Stimulated activated naive B cell treated with anti-CD40 and anti-IgM and Interleukin-4, amounts not matched to agents 10 μg/mL and 1 μg/mL and 100 μg/mL, for 72 hours (primary cell): ENCODE measurements around the gene SYNJ2.

ENCODE experiments used
- ATAC-seq, 2 donors: fragments of 150-1000 bp; cut with Tn5 transposase; replicated peaks; 2 replicates each; pipeline ENCODE4 v1.10.0; 2021; ENCODE audit warnings: moderate library complexity in 1 of 2
- DNase-seq: peaks from one replicate; pipeline ENCODE4 v3.0.0; 2021
- H3K27ac Mint-ChIP-seq: one replicate; pipeline ENCODE4 v1.8.0; 2022; ENCODE audit warnings: mild to moderate bottlenecking, mixed read lengths
- H3K27me3 Mint-ChIP-seq, 2 donors: one replicate each; pipeline ENCODE4 v1.8.0; 2022; ENCODE audit warnings: mixed read lengths in 2 of 2
- H3K36me3 Mint-ChIP-seq, 2 donors: one replicate each; pipeline ENCODE4 v1.8.0; 2022; ENCODE audit warnings: mixed read lengths in 2 of 2, mild to moderate bottlenecking in 1 of 2
- H3K4me1 Mint-ChIP-seq, 2 donors: one replicate each; pipeline ENCODE4 v1.8.0; 2022; ENCODE audit warnings: mixed read lengths in 2 of 2, mild to moderate bottlenecking in 1 of 2
- H3K4me3 Mint-ChIP-seq, 2 donors: one replicate each; pipeline ENCODE4 v1.8.0; 2022; ENCODE audit warnings: mild to moderate bottlenecking in 2 of 2, mixed read lengths in 2 of 2, moderate library complexity in 1 of 2
- H3K9me3 Mint-ChIP-seq, 2 donors: one replicate each; pipeline ENCODE4 v1.8.0; 2022; ENCODE audit warnings: mixed read lengths in 2 of 2, mild to moderate bottlenecking in 1 of 2

Gene SYNJ2

DNA sequence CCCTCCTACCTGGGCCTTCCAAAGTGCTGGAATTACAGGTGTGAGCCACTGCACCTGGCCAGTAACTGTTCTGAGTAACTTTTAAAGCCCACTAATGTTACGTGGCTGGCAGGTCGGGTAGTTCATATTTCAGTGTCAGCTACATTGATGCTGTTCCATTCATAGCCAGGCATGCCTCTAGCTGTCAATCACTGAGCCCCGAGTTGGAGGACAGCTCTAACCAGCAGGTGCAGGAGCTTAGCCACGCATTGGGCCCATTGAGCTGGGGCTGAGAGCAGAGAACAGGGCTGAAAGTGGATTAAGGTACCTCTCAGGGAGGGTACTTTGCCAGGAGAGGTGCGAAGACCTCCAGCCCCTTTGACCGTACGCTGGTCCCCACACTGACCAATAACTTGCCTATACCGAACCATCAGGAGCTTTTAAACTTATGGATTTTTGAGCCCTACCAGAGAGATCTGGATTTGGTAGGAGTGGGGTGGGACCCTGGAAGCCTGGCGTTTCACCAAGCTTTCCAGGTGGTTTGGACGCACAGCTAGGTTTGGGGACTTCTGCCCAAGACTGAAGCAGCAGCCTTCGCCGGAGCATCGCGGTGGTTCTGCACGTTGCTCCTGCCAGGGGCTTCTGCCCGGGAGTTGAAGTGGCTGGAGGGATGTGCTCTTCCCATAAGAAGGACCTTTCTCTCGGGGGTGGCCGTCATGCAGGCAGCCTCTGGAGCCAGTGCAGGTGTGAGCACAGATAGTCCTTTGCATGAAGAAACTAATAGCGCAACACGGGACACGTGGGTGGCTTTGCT, 103.8 kb downstream of the SYNJ2 start:
- Mint-ChIP-seq H3K9me3 (no peaks in the 10 kb centered on the region), H3K36me3 (peaks cover 74 to 91% of the 10 kb centered on the region in 2 donors), H3K27me3 (no peaks in the 10 kb centered on the region), H3K4me3 (peak overlapping the region in 1 of 2 donors; percentile 6), H3K27ac (no peak overlapping the region), H3K4me1 (peaks cover 18 to 22% of the 10 kb centered on the region in 2 donors)
- no peak for ATAC-seq
- DNase-seq: no peak

DNA sequence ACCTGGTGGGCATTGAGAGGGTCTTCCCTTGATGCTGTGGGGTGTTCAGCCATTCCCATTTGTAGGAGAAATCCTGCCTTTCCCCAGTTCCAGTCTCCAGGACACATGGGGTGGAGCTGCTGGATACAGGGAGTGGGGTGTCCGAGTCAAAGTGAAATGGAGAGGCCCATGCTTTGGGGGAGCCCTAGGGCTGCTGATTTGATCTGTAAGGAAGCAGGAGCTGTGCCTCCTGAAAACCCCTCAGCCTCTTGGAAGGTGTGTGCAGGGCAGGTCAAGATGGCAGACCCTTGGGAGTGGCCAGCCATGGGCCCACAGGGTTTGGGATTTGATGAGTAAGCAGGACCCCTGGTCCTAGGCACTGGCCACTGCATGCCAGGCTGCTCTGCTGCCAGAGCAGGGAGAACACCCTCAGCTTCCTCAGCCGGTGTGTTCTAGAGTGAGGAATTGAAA, 104.4 kb downstream of the SYNJ2 start:
- peak; percentile 21 for DNase-seq
- Mint-ChIP-seq H3K4me3 (peak overlapping the region in 1 of 2 donors; percentile 10), H3K4me1 (peaks cover 18 to 22% of the 10 kb centered on the region in 2 donors), H3K27ac (no peak overlapping the region), H3K27me3 (no peaks in the 10 kb centered on the region), H3K9me3 (no peaks in the 10 kb centered on the region), H3K36me3 (peaks cover 70 to 86% of the 10 kb centered on the region in 2 donors)
- ATAC-seq: no peak

DNA sequence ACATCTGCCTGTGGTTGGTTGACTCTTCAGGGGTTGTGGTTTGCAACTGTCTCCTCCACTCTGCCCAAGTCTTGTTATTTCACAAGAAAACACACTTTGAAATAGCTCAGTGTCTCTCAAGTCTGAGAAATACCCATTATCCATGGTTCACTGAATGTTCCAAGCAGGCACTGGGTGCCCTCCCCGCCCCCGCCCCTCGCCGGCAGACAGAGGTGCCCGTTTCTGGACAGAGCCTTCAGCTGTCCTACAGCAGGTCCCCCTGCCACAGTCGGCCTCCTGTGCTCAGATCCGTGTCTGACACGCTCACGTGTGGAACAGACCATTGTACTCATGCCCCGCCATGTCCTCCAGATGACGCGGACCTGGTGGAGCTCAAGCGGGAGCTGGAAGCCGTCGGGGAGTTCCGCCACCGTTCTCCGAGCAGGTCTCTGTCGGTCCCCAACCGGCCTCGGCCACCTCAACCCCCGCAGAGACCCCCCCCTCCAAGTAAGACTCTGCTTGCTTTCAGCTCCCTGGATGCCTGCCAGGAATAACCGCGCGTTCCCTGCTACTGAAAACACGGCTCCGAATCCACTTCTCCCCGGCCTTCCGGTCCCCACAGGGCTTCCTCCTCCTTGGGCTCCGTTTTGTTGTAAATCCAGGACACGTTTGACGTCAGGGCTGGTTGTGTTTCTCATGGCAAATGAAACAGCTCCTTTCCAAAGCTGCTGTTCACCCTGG, 105.0 kb downstream of the SYNJ2 start:
- Mint-ChIP-seq H3K4me1 (peaks cover 18 to 22% of the 10 kb centered on the region in 2 donors), H3K36me3 (peaks cover 66 to 86% of the 10 kb centered on the region in 2 donors), H3K4me3 (peak overlapping the region in 1 of 2 donors; percentile 25), H3K27ac (peak overlapping the region; percentile 56), H3K9me3 (no peaks in the 10 kb centered on the region), H3K27me3 (no peaks in the 10 kb centered on the region)
- no peak for DNase-seq
- peak; percentile 98 to 99 for ATAC-seq

DNA sequence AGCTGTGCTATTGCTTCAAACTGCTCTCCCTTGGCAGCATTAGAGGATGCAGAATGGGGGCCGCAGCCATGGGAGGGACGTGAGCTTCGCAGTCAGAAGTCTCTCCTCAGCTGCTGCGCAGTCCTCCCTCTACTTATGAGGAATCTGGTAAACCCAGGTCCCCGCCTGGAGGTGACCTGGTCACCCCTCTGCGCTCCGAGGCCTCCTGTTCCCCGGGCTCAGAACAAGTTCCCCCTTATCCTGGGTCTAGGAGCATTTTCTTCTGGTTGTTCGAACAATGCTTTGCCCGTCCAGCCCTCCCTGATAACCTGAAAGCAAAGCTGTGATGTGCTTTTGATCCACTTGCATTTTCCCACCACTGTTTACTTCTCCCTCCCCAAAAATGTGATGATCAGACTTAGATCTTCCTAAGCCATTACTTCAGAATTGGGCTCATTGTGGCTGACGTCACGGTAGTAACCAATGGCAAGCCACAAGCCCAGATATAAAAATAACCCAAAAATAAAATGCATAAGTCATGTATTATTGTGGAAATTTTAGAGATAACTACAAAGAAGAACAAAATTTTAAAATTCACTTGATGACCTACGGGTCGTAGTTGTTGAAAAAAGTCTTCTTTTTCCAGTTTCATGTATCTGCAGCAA, 105.7 kb downstream of the SYNJ2 start:
- Mint-ChIP-seq H3K27me3 (no peaks in the 10 kb centered on the region), H3K4me1 (peaks cover 18 to 22% of the 10 kb centered on the region in 2 donors), H3K4me3 (peak overlapping the region in 1 of 2 donors; percentile 25)

DNA sequence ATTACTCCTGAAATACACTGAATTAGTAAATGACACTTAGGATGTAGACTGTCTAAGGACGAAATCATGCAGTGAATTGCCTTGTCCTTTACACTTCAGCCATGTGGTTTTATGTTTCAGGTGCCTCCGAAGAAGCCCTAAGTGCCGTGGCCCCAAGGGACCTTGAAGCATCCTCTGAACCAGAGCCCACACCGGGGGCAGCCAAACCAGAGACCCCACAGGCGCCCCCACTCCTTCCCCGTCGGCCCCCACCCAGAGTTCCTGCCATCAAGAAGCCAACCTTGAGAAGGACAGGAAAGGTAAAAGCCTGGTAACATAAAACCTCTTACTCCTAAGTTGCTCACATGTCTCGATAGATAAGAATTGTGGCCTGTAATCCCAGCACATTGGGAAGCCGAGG, 111.1 kb downstream of the SYNJ2 start:
- Mint-ChIP-seq H3K4me1 (no peaks in the 10 kb centered on the region), H3K27me3 (no peaks in the 10 kb centered on the region), H3K27ac (no peak overlapping the region), H3K4me3 (no peak overlapping the region), H3K36me3 (peaks cover 68 to 80% of the 10 kb centered on the region in 2 donors), H3K9me3 (no peaks in the 10 kb centered on the region)
- no peak for DNase-seq
- ATAC-seq: no peak

More for the DNA sequence above, 105.7 kb downstream of the SYNJ2 start:
- Mint-ChIP-seq H3K36me3 (peaks cover 66 to 89% of the 10 kb centered on the region in 2 donors), H3K9me3 (no peaks in the 10 kb centered on the region), H3K27ac (no peak overlapping the region)
- DNase-seq (no peak), ATAC-seq (no peak)

DNA sequence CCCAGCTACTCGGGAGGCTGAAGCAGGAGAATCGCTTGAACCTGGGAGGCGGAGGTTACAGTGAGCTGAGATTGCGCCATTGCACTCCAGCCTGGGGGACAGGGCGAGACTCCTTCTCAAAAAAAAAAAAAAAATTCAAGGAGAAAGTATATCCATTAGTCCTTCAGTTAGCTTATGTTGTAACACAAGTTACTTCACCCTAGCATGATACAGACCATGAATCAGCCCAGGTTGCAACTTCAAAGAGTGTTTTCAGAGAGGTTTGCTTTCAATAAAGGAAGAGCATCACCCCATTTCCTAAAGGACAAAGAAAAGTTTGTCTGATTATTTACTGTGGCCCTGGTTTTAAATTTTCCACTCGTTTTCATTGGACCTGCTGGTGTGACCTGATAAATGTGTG, 113.4 kb downstream of the SYNJ2 start:
- Mint-ChIP-seq H3K27ac (no peak overlapping the region), H3K27me3 (no peaks in the 10 kb centered on the region), H3K36me3 (peaks cover 60 to 74% of the 10 kb centered on the region in 2 donors), H3K9me3 (no peaks in the 10 kb centered on the region), H3K4me1 (no peaks in the 10 kb centered on the region), H3K4me3 (no peak overlapping the region)
- no peak for ATAC-seq
- DNase-seq: no peak

DNA sequence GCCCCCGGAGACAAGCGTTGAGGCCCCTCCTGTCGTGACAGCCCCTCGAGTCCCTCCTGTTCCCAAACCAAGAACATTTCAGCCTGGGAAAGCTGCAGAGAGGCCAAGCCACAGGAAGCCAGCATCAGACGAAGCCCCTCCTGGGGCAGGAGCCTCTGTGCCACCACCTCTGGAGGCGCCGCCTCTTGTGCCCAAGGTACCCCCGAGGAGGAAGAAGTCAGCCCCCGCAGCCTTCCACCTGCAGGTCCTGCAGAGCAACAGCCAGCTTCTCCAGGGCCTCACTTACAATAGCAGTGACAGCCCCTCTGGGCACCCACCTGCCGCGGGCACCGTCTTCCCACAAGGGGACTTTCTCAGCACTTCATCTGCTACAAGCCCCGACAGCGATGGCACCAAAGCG, 114.0 kb downstream of the SYNJ2 start:
- peaks cover 59 to 73% of the 10 kb centered on the region in 2 donors for H3K36me3 Mint-ChIP-seq

DNA sequence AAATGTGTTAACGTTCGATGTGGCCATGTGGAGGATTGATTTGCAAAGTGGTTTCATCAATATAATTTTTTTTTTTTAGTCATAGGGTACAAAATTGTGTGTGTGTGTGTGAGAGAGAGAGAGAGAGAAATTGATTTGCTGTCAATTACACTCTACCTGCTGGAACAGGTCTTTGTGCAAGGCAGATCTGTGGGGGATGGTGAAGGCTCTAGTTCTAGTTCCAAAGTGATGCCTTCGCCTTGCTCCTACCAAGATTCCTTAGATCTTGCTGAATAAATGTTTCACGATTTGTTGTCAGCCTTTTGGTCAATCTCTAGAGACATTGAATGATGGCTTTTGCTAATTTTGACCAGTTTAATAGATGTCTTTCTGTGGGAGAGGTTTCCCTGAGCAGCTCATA, 121.6 kb downstream of the SYNJ2 start:
- DNase-seq: no peak
- H3K36me3 Mint-ChIP-seq: peaks cover 19 to 25% of the 10 kb centered on the region in 2 donors
- no peaks in the 10 kb centered on the region for H3K9me3 Mint-ChIP-seq
- H3K27me3 Mint-ChIP-seq: no peaks in the 10 kb centered on the region
- H3K27ac Mint-ChIP-seq: no peak overlapping the region
- no peak for ATAC-seq
- H3K4me1 Mint-ChIP-seq: no peaks in the 10 kb centered on the region
- no peak overlapping the region for H3K4me3 Mint-ChIP-seq

More for the DNA sequence above, 114.0 kb downstream of the SYNJ2 start:
- Mint-ChIP-seq H3K4me3 (no peak overlapping the region), H3K27ac (peak overlapping the region; percentile 66), H3K27me3 (no peaks in the 10 kb centered on the region), H3K9me3 (no peaks in the 10 kb centered on the region), H3K4me1 (no peaks in the 10 kb centered on the region)
- no peak for DNase-seq
- ATAC-seq: no peak

DNA sequence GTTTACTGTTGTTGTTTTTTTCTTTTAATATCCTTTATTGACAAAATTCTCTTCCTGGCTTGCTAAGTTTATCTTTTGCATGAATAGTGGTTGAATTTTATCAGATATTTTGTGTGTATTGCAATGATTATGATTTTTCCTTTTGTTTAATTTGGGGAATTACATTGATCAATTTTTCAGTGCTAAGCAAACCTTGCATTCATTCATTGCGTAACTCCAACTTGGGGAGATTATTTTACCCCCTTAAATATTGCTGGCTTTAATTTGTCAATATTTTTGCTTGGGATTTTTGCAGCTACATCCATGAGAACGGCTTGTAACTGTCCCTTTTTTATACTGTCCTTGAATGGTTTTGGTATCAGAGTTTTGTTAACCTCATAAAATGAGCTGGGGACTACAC, 123.0 kb downstream of the SYNJ2 start:
- DNase-seq (no peak), ATAC-seq (no peak)
- Mint-ChIP-seq H3K4me1 (no peaks in the 10 kb centered on the region), H3K9me3 (no peaks in the 10 kb centered on the region), H3K36me3 (peaks cover 19 to 26% of the 10 kb centered on the region in 2 donors), H3K27me3 (no peaks in the 10 kb centered on the region), H3K4me3 (no peak overlapping the region), H3K27ac (no peak overlapping the region)

DNA sequence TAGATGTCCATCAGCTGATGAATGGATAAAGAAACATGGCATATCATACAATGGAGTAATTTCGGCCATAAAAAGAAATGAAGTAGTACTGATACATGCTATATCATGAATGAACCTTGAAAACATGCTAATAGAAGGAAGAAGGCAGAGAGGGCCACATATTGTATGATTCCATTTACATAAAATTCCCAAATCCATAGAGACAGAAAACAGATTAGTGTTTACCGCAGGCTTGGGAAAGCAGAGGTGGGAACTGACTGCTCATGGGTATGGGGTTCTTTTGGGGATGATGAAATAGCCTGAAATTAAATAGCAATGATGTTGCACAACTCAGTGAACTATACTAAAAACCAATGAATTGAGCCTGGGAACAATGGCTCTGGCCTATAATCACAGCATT, 128.1 kb downstream of the SYNJ2 start:
- Mint-ChIP-seq H3K27me3 (no peaks in the 10 kb centered on the region), H3K27ac (no peak overlapping the region), H3K36me3 (peaks cover 20 to 23% of the 10 kb centered on the region in 2 donors), H3K9me3 (no peaks in the 10 kb centered on the region), H3K4me1 (peaks cover 3 to 5% of the 10 kb centered on the region in 2 donors), H3K4me3 (no peak overlapping the region)
- DNase-seq: no peak
- ATAC-seq: no peak

DNA sequence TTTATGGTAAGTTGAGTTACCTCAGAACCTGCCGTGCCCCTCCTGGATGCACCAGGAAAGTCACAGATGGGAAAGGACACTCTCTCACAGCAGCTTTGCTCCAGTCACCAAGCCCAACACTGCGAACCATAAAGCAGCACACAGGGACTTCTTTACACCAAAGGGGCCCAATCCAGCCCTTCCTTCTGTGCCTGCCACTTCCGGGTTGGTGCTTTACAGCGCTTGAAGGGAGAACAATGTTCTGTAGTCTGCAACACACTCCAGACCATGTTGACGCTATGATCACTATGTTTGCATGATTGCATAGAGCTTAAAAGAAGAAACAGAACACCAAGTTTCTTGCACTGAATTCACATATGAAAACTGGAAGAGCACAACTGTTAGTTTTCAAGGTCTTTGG, 129.3 kb downstream of the SYNJ2 start:
- Mint-ChIP-seq H3K36me3 (peaks cover 20 to 29% of the 10 kb centered on the region in 2 donors), H3K4me1 (peaks cover 3 to 5% of the 10 kb centered on the region in 2 donors), H3K27ac (no peak overlapping the region), H3K4me3 (no peak overlapping the region), H3K9me3 (no peaks in the 10 kb centered on the region), H3K27me3 (no peaks in the 10 kb centered on the region)
- ATAC-seq (no peak), DNase-seq (no peak)

DNA sequence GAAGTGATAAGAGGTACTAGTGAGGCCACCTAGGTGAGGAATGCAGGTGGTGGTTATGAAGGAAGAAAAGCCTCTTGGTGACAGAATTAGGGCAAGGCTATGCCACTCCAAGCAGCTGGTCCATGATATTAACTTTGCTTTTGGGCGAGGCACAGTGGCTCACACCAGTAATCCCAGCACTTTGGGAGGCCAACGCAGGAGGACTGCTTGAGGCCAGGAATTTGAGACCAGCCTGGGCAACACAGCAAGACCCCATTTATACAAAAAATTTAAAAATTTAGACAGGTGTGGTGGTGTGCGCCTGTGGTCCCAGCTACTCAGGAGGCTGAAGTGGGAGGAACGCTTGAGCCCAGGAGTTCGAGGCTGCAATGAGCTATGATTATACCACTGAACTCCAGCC, 130.3 kb downstream of the SYNJ2 start:
- no peak for ATAC-seq
- no peak overlapping the region for H3K27ac Mint-ChIP-seq
- no peak overlapping the region for H3K4me3 Mint-ChIP-seq
- H3K27me3 Mint-ChIP-seq: no peaks in the 10 kb centered on the region
- H3K9me3 Mint-ChIP-seq: no peaks in the 10 kb centered on the region
- peaks cover 23 to 29% of the 10 kb centered on the region in 2 donors for H3K36me3 Mint-ChIP-seq
- no peak for DNase-seq
- H3K4me1 Mint-ChIP-seq: peaks cover 3 to 5% of the 10 kb centered on the region in 2 donors

DNA sequence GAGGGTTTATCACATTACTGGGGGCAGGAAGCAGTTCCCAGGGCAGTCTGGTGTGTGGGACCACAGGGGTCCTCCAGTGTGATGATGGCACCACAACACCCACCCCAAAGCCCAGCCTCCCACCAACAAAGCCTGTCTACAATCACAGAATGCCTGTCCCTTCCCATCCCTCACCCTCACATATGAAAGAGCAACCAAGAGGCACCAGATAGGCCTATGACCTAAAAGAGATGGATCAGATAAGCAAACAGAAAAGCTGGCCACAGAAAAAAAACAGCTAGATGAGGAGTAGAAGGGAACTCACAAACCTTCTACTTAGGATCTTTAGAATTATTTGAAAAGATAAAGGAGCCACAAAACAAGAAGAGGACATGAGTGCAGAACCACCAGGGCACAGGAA, 132.1 kb downstream of the SYNJ2 start:
- Mint-ChIP-seq H3K27me3 (no peaks in the 10 kb centered on the region), H3K9me3 (no peaks in the 10 kb centered on the region), H3K4me1 (peaks cover 3 to 5% of the 10 kb centered on the region in 2 donors), H3K4me3 (no peak overlapping the region), H3K36me3 (peaks cover 29 to 30% of the 10 kb centered on the region in 2 donors), H3K27ac (peak overlapping the region; percentile 2)
- DNase-seq (no peak), ATAC-seq (no peak)

DNA sequence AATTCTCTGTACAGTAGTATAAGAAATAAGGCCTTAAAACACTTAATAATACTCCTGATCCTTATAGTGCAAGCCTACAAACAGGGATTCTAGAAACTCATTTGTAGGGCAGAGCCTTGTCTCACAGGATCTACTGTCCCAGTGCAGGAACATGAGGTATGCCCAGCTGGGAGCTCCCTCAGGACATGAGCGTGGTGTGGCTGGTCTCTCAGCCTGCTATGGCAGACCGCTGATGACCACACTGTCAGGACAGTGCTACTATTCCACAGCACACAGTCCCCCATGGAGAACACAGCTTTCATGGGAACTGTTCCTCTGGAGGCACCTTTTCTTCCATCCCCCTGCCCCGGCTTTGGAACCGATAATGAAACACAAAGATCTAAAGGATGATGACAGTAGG, 133.4 kb downstream of the SYNJ2 start:
- peaks cover 3 to 5% of the 10 kb centered on the region in 2 donors for H3K4me1 Mint-ChIP-seq
- ATAC-seq (no peak), DNase-seq (no peak)
- H3K27me3 Mint-ChIP-seq: no peaks in the 10 kb centered on the region
- H3K9me3 Mint-ChIP-seq: no peaks in the 10 kb centered on the region
- no peak overlapping the region for H3K27ac Mint-ChIP-seq
- H3K4me3 Mint-ChIP-seq: no peak overlapping the region
- peaks cover 21 to 22% of the 10 kb centered on the region in 2 donors for H3K36me3 Mint-ChIP-seq
